ENCODE data around the gene HOXB1. TPM values are rescaled to one million over a fixed set of nuclear protein-coding genes. Genes with fewer than 3 reads are reported as not detected.

Gene HOXB1
- polyA plus RNA-seq, 1 of the 3 experiments (the other 2 are of a cell fraction): not detected

- Histone ChIP-seq H4K20me1 (ENCODE audit: insufficient read depth) (no peaks in the 10 kb centered on the region), H3K79me2 (ENCODE audit: insufficient read depth) (no peaks in the 10 kb centered on the region), H3K9me2 (no peaks in the 10 kb centered on the region), H3K27me3 (ENCODE audit: insufficient read depth) (peaks cover 72% of the 10 kb centered on the region), H3K4me3 (ENCODE audit: low read depth in 2 of 2, low read length in 1 of 2) (no peak overlapping the region), H3K27ac (ENCODE audit: low read depth in 2 of 2, low read length in 1 of 2) (no peak overlapping the region; a peak in 1 of 4 replicates), H3K4me2 (no peak overlapping the region; the same call in 1 of the 2 replicates), H3F3A (replicated peaks; ENCODE audit: insufficient read depth) (no peaks in the 10 kb centered on the region), H3K4me1 (ENCODE audit: control insufficient read depth in 1 of 2, insufficient read depth in 2 of 2, low read depth in 1 of 2, low read length in 1 of 2) (no peaks in the 10 kb centered on the region), H3K9ac (no peak overlapping the region), H2AFZ (ENCODE audit: low read depth) (no peak overlapping the region), H3K36me3 (replicated peaks in 1 of 2; ENCODE audit: control insufficient read depth in 1 of 2, insufficient read depth in 2 of 2, low read length in 1 of 2) (no peaks in the 10 kb centered on the region), H3K9me3 (no peaks in the 10 kb centered on the region)
- CTCF ChIA-PET: interaction anchor here (1.0 kb wide), 1 partner anchor 13 kb away, joined by 3 read pairs; no protein-coding TSS in a partner anchor
- DNase-seq: no peak
- 0% methylated on average over 1 of the region's 1 CpG for WGBS (ENCODE audit: low lambda C conversion rate)
- TF ChIP-seq MEF2A (IDR thresholded peaks at IDR 0.05; ENCODE audit: borderline replicate concordance, low read depth) (no peak), JUND (IDR thresholded peaks at IDR 0.05) (peak; percentile 70), EP300 (IDR thresholded peaks at IDR 0.05; ENCODE audit: borderline replicate concordance in 1 of 2, low read depth in 1 of 2, low read length in 1 of 2) (no peak), EZH2phosphoT487 (IDR thresholded peaks at IDR 0.05; ENCODE audit: borderline replicate concordance, low read depth) (no peak), PBX3 (IDR thresholded peaks at IDR 0.05) (peak; percentile 89), MXI1 (IDR thresholded peaks at IDR 0.05; ENCODE audit: low read depth, low read length) (no peak), FOSL2 (IDR thresholded peaks at IDR 0.05; ENCODE audit: borderline replicate concordance, low read depth) (peak; percentile 69; the same call in 1 of the 2 replicates), TCF12 (IDR thresholded peaks at IDR 0.05) (peak; percentile 92)
- POLR2A ChIA-PET: no interaction called here
Observed at GRCh38 chr17:48505788-48506187, 25.0 kb downstream of the HOXB1 start.

- 36% methylated on average over 2 of the region's 2 CpGs for WGBS (ENCODE audit: low lambda C conversion rate)
- ChIA-PET POLR2A (no interaction called here), CTCF (interaction anchor here (0.6 to 1.4 kb wide), 2 partner anchors 12 to 473 kb away, joined by 3 to 7 read pairs; no protein-coding TSS in a partner anchor)
Observed at GRCh38 chr17:48504953-48505352, 25.9 kb downstream of the HOXB1 start.

More at GRCh38 chr17:48504953-48505352, 25.9 kb downstream of the HOXB1 start:
- no peak for TF ChIP-seq IRF3 (IDR thresholded peaks at IDR 0.05; ENCODE audit: low read depth, low read length)
- no peak for TF ChIP-seq JUND (IDR thresholded peaks at IDR 0.05)
- TF ChIP-seq GATA2 (CRISPR knock-in tag; IDR thresholded peaks at IDR 0.05): no peak
- Histone ChIP-seq H3K4me1 (ENCODE audit: control insufficient read depth in 1 of 2, insufficient read depth in 2 of 2, low read depth in 1 of 2, low read length in 1 of 2) (no peaks in the 10 kb centered on the region), H3K9me2 (no peaks in the 10 kb centered on the region), H3K9ac (no peak overlapping the region), H3K36me3 (replicated peaks in 1 of 2; ENCODE audit: control insufficient read depth in 1 of 2, insufficient read depth in 2 of 2, low read length in 1 of 2) (no peaks in the 10 kb centered on the region), H4K20me1 (ENCODE audit: insufficient read depth) (no peaks in the 10 kb centered on the region), H3K4me3 (ENCODE audit: low read depth in 2 of 2, low read length in 1 of 2) (no peak overlapping the region), H3K27me3 (ENCODE audit: insufficient read depth) (peaks cover 72% of the 10 kb centered on the region), H3K79me2 (ENCODE audit: insufficient read depth) (no peaks in the 10 kb centered on the region), H3K27ac (ENCODE audit: low read depth in 2 of 2, low read length in 1 of 2) (no peak overlapping the region; a peak in 1 of 4 replicates), H3K9me3 (no peaks in the 10 kb centered on the region), H3K4me2 (no peak overlapping the region), H2AFZ (ENCODE audit: low read depth) (no peak overlapping the region), H3F3A (replicated peaks; ENCODE audit: insufficient read depth) (no peaks in the 10 kb centered on the region)
- no peak for DNase-seq

Measured in SK-N-SH (cell line).